GM21825 (cell line): ENCODE measurements around the gene UGGT2.
"Not testable (repeated sequence)": the region's sequence is repeated elsewhere in the genome, so short reads cannot be mapped to it uniquely, and the experiment has no call there.

Source experiments
- ATAC-seq: cut with Tn5 transposase; IDR thresholded peaks from one replicate; pipeline ENCODE4 v1.9.1; 2021; ENCODE audit warnings: mild to moderate bottlenecking, moderate library complexity; ENCODE audit not compliant: unreplicated experiment

UGGT2 gene

GRCh38 chr13:96050955-96051354 is 2.2 kb downstream of the UGGT2 start:
- not testable (repeated sequence) for ATAC-seq

GRCh38 chr13:96046449-96047126 is 6.6 kb downstream of the UGGT2 start:
- not testable (repeated sequence) for ATAC-seq

GRCh38 chr13:96044238-96044637 is 9.0 kb downstream of the UGGT2 start:
- no peak for ATAC-seq

- ATAC-seq, result no peak
These were observed 11.7 kb downstream of the UGGT2 start for GRCh38 chr13:96041326-96042110.

GRCh38 chr13:96036515-96036914 is 16.7 kb downstream of the UGGT2 start:
- no peak for ATAC-seq

GRCh38 chr13:96034662-96035061 is 18.5 kb downstream of the UGGT2 start:
- ATAC-seq, result no peak

- ATAC-seq, result no peak
These were observed 19.8 kb downstream of the UGGT2 start for GRCh38 chr13:96033220-96034015.

- ATAC-seq, result no peak
These were observed 20.5 kb downstream of the UGGT2 start for GRCh38 chr13:96032717-96033116.

- ATAC-seq, result no peak
These were observed 24.2 kb downstream of the UGGT2 start for GRCh38 chr13:96029002-96029401.

- no peak for ATAC-seq
These were observed 25.7 kb downstream of the UGGT2 start for GRCh38 chr13:96027496-96027895.

- no peak for ATAC-seq
These were observed 27.9 kb downstream of the UGGT2 start for GRCh38 chr13:96025283-96025682.

GRCh38 chr13:96020931-96021330 is 32.3 kb downstream of the UGGT2 start:
- no peak for ATAC-seq

- peak; percentile 87 for ATAC-seq
These were observed 33.0 kb downstream of the UGGT2 start for GRCh38 chr13:96020155-96020575.

- no peak for ATAC-seq
These were observed 35.1 kb downstream of the UGGT2 start for GRCh38 chr13:96018135-96018534.

- ATAC-seq, result no peak
These were observed 41.8 kb downstream of the UGGT2 start for GRCh38 chr13:96011291-96011872.

- no peak for ATAC-seq
These were observed 49.9 kb downstream of the UGGT2 start for GRCh38 chr13:96003304-96003703.

GRCh38 chr13:96002322-96003131 is 50.7 kb downstream of the UGGT2 start:
- no peak for ATAC-seq

- ATAC-seq, result no peak
These were observed 53.1 kb downstream of the UGGT2 start for GRCh38 chr13:96000069-96000468.

- no peak for ATAC-seq
These were observed 65.4 kb downstream of the UGGT2 start for GRCh38 chr13:95987841-95988240.

- no peak for ATAC-seq
These were observed 71.1 kb downstream of the UGGT2 start for GRCh38 chr13:95982144-95982543.
